KBM-7 (cell line): ENCODE measurements around the gene KYAT1.
"Not testable (repeated sequence)": the region's sequence is repeated elsewhere in the genome, so short reads cannot be mapped to it uniquely, and the experiment has no call there.

Source experiments
- DNase-seq: peaks from one replicate; pipeline ENCODE4 v3.0.0-alpha.2; 2015
- in situ Hi-C: fragments of 300-500 bp; cut with MboI; formaldehyde crosslinking; loops from 2 replicates; pipeline ENCODE4 v1.14.3; 2020; ENCODE audit warnings: low sequenced_read_pairs, low pct_unique_long_range_greater_than_20kb, mixed read lengths

The KYAT1 gene

GRCh38 chr9:128887914-128888350, 6.2 kb upstream of the KYAT1 start:
- peak; percentile 44 for DNase-seq
- in situ Hi-C loops, result no loop called here

DNA sequence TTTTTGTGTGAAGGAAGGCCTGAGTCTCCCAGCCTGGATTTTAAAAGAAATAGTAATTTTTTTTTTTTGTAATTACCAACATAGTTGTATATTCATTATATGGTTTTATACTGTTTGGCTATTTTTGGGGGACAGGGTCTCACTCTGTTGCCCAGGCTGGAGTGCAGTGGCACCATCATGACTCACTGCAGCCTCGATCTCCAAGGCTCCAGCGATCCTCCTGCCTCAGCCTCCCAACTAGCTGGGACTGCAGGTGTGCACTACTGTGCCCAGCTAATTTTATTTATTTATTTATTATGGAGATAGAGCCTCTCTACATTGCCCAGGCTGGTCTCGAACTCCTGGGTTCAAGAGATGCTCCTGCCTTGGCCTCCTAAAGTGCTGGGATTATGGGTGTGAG, 5.3 kb upstream of the KYAT1 start:
- in situ Hi-C loops, result no loop called here
- DNase-seq, result no peak

GRCh38 chr9:128886211-128886891, 4.6 kb upstream of the KYAT1 start:
- peak; percentile 55 for DNase-seq
- in situ Hi-C loops, result no loop called here

- in situ Hi-C loops, result no loop called here
- no peak for DNase-seq
Observed at GRCh38 chr9:128885798-128886197, 4.0 kb upstream of the KYAT1 start.

DNA sequence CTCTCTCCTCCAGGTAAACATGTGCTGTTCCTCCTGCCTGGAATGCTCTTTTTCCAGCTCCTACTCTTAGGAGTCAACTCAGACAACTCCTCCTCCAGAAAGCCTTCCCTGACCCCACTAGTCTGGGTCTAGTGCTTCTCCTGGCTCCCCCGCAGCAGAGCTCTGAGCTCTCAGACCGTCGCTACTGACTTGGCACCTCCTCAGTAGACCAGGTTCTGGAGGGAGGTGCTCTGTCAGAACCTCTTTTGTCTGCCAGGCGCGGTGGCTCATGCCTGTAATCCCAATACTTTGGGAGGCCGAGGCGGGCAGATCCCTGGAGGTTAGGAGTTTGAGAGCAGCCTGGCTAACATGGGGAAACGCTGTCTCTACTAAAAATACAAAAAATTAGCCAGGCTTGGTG, 3.6 kb upstream of the KYAT1 start:
- in situ Hi-C loops, result no loop called here
- DNase-seq, result no peak

GRCh38 chr9:128884164-128884563, 2.4 kb upstream of the KYAT1 start:
- in situ Hi-C loops, result no loop called here
- DNase-seq, result no peak

- peak; percentile 41 for DNase-seq
- in situ Hi-C loops, result no loop called here
Observed at GRCh38 chr9:128882677-128883603, 1.2 kb upstream of the KYAT1 start.

- in situ Hi-C loops, result no loop called here
- DNase-seq, result peak; percentile 50
Observed at GRCh38 chr9:128877852-128878251, 3.9 kb downstream of the KYAT1 start.

GRCh38 chr9:128870941-128871265, 10.8 kb downstream of the KYAT1 start:
- DNase-seq, in situ Hi-C loops: not testable (repeated sequence)

DNA sequence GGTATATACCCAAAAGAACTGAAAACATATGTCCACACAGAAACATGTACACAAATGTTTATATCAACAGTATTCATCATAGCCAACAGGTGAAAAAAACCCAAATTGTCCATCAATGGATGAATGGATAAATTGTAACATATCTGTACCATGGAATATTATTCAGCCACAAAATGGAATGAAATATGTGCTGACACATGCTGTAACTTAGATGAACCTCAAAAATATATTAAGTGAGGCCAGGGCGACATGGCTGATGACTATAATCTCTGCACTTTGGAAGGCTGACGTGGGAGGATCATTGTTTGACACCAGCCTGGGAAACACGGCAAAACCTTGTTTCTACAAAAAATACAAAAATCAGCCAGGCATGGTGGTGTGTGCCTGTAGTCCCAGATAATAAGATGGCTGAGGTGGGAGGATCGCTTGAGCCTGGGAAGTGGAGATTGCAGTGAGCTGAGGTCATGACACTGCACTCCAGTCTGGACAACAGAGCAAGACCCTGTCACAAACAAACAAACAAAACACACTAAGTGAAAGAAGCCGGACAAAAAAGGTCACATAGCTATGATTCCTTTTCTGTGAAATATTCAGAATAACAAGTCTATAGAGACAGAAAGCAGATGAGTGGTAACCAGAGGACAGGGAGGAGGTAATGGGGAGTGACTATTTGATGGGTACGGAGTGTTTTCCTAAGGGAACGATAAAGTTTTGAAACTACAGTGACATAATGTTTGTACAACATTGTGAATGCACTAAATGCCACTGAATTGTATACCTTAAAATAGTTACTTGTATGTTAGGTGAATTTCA, 11.4 kb downstream of the KYAT1 start:
- DNase-seq, result no peak
- in situ Hi-C loops, result no loop called here

GRCh38 chr9:128863647-128864046, 18.1 kb downstream of the KYAT1 start:
- peak; percentile 84 for DNase-seq

DNA sequence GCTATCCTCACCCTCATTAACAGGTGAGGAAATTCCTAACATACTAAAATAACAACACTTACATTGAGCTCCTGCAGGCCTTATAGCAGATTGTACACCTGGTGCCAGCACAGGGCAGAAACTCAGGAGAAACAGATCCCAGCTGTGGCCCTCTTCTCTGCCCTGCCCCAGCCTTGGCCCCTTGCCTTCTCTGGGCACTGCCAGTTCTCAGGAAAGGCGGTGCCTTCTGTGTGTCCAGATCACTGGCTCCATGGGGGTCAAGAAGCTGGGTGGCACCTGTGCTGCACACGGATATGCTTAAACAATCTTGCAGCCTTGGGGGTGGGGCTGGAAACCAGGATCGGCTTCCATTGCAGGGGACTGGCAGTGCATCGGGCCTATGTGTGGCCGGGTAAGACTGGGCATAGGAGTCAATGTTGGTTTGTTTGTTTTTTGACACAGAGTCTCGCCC, 19.3 kb downstream of the KYAT1 start:
- no peak for DNase-seq
- in situ Hi-C loops, result no loop called here

More at GRCh38 chr9:128863647-128864046, 18.1 kb downstream of the KYAT1 start:
- in situ Hi-C loops, result no loop called here

GRCh38 chr9:128861501-128861900, 20.2 kb downstream of the KYAT1 start:
- DNase-seq, result no peak
- in situ Hi-C loops, result no loop called here

- in situ Hi-C loops, result no loop called here
- DNase-seq, result no peak
Observed at GRCh38 chr9:128860937-128861336, 20.8 kb downstream of the KYAT1 start.

DNA sequence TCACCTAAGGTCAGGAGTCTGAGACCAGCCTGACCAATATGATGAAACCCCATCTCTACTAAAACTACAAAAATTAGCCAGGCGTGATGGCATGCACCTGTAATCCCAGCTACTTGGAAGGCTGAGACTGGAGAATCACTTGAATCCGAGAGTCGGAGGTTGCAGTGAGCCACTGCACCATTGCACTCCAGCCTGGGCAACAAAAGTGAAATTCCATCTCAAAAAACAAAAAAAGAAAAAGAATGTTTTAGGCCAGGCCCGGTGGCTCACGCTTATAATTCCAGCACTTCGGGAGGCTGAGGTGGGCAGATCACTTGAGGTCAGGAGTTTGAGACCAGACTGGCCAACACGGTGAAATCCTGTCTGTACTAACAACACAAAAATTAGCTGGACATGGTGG, 23.3 kb downstream of the KYAT1 start:
- in situ Hi-C loops, result not testable (repeated sequence)

GRCh38 chr9:128854454-128854853, 27.3 kb downstream of the KYAT1 start:
- DNase-seq, in situ Hi-C loops: not testable (repeated sequence)

More for the DNA sequence above, 23.3 kb downstream of the KYAT1 start:
- DNase-seq, result not testable (repeated sequence)

GRCh38 chr9:128852646-128853045, 29.1 kb downstream of the KYAT1 start:
- DNase-seq, in situ Hi-C loops: not testable (repeated sequence)

DNA sequence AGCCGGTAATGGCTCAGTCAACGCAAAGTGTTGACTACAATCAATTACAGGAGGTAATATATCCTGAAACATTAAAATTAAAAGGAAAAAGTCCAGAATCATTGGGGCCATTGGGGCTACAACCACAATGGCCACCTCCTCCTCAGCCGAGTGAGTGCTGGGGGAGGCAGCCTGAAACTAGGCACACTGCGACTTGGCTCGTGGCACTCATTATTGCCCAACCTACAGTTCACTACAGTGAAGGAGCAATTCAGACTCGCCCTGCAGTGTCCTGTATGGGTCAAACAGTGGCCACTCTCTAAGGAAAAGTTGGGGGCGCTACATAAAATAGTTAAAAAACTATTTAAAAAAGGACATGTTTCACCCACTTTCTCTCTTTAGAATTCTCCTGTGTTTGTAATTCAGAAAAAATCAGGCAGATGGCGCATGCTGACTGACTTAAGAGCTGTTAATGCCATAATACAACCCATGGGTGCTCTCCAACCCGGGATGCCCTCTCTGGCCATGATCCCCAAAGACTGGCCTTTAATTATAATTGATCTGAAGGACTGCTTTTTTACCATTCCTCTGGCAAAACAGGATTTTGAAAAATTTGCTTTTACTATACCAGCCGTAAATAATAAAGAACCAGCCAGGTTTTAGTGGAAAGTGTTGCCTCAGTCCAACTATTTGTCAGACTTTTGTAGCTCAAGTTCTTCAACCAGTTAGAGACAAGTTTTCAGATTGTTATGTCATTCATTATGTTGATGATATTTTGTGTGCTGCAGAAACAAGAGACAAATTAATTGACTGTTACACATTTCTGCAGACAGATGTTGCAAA, 29.8 kb downstream of the KYAT1 start:
- DNase-seq, result peak; percentile 65

GRCh38 chr9:128851024-128851423, 30.7 kb downstream of the KYAT1 start:
- DNase-seq, in situ Hi-C loops: not testable (repeated sequence)

More for the DNA sequence above, 29.8 kb downstream of the KYAT1 start:
- in situ Hi-C loops, result not testable (repeated sequence)
